Stimulated activated CD4-positive, alpha-beta T cell treated with anti-CD3 and anti-CD28 coated beads, Interleukin-1b, Interleukin-23, amount 100 ng/mL, for 24 hours (primary cell): ENCODE measurements around the gene GLB1L2.
"Not testable (repeated sequence)": the region's sequence is repeated elsewhere in the genome, so short reads cannot be mapped to it uniquely, and the experiment has no call there.

ENCODE experiments used
- DNase-seq, 4 experiments: peaks; one replicate each; pipeline ENCODE4 v3.0.0-alpha.2; 2020; ENCODE audit warnings: low read depth in 4 of 4, low spot score in 1 of 4

GLB1L2 gene, protein sequence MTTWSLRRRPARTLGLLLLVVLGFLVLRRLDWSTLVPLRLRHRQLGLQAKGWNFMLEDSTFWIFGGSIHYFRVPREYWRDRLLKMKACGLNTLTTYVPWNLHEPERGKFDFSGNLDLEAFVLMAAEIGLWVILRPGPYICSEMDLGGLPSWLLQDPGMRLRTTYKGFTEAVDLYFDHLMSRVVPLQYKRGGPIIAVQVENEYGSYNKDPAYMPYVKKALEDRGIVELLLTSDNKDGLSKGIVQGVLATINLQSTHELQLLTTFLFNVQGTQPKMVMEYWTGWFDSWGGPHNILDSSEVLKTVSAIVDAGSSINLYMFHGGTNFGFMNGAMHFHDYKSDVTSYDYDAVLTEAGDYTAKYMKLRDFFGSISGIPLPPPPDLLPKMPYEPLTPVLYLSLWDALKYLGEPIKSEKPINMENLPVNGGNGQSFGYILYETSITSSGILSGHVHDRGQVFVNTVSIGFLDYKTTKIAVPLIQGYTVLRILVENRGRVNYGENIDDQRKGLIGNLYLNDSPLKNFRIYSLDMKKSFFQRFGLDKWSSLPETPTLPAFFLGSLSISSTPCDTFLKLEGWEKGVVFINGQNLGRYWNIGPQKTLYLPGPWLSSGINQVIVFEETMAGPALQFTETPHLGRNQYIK

DNA sequence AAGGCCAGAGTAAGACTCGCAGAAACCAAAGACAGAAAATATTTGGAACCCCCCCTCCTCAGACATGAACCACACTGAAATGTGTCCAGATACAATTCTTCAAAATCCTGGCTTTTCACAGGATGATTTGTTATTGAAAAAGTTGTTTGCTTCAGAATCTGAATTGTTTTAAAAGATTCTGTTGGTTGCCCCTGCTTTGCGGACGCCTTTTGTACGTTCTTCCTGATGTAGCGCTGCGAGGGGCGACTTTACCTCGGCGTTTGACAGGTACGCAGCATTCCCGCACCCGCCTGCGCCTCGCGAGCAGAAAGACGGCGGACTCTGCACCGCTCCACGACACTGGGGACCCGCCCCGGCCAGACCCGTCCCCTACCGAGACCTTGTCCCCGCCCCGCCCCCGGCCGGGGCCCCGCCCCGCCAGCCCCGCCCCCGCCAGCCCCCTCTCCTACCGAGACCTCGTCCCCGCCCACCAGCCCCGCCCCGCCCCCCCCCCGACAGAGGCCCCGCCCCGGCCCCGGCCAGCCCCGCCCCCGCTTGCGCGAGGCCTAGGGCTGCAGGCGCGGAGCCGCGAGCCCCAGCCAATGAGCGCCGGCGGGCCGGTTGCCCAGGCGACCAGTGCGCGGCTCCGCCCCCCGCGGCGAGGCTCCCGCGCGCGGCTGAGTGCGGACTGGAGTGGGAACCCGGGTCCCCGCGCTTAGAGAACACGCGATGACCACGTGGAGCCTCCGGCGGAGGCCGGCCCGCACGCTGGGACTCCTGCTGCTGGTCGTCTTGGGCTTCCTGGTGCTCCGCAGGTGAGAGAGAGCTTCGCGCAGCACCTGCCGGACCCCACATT lies at the start of gene GLB1L2:
GLB1L2 (plus strand) TSS at position 635 of the 835 bp plus-strand sequence; CDS start at position 709, 74 bp downstream.
- peak; percentile 46 to 68 (median 67) for DNase-seq

DNA sequence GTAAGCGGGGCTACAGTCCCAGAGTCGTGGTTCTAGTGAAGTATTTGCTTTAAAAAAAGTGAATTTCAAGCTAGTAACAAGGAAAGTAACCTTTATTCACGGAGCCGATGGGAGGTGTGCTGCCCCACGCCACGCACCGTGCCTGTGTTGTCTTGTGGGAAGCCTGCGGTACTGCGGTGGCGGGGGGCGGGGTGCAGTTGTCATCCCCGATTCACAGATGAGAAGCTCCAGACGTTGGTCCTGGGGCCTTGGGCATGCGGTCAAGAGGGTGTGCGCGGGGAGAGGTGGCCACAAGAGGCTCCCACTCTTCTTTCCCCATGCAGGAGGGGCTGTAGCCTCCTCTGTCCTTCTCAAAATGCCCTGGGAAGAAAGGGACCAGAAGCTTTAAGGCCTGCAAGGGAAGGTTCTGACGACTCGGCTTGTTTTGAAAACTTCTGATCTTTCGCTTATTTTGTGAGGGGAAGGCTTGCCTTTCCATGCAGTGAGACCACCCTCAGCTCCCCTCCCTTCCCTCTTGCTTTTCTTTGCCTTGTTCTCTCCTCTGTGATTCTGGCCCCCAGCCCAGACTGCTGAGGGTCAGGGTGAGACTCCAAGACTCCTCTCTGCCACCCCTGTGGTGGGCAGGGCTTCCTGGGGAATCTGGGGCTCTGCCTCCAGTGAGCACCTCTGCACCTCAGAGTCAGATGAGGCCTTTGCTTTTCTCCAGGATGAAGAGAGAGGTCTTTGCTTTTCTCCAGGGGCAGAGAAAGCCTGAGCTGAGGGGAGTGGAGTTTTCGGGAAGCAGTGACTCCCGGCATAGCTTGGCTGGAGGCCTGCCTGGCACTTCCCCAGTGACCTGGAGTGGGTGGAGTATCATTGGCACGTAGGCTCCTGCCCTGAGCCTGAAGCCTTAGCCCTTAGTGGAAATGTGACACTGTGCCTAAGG lies 49.4 kb upstream of the GLB1L2 start:
- DNase-seq, result no peak

DNA sequence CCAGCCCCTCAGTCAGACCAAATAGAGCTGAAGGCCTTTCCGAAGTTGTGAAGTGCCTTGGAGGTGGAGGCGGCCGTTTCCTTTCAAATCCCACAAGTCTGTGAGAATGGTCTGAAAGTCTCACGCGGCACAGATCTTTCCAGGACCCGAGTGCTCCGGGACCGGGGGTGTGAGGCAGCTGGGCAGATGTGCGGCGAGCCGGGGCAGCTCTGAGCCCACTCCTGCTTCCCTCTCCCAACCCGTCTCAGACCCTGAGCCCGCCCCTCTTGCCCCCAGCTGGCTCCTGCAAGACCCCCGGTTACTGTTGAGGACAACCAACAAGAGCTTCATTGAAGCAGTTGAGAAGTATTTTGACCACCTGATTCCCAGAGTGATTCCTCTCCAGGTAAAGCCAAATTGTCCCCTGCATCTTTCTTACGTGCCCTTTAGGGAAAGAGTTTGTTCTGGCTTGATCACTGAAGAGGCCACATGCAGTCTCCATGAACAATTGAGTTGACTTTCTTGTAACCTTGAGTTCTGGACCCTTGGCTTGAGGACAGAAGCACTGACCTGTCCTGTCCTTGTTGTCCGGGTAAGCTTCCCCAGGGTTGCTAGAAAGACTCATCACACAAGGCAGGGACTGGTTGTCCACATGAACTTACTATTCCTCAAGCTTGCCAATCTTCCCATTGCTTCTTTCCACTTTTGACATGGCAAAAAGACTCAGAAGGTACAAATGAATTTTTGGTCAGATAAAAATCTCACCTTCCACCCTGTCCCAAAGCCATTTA lies 48.1 kb upstream of the GLB1L2 start:
- no peak for DNase-seq

DNA sequence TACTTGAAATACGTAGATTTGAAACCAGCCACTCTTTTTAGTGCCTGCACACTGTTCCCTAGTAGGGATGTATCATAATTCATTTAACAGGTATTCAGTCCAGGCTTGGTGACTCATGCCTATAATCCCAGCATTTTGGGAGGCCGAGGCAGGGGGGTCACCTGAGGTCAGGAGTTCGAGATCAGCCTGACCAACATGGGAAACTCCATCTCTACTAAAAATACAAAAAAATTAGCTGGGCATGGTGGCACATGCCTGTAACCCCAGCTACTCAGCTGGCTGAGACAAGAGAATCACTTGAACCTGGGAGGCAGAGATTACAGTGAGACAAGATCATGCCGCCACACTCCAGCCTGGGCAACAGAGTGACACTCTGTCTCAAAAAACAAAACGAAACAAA lies 47.4 kb upstream of the GLB1L2 start:
- not testable (repeated sequence) for DNase-seq

DNA sequence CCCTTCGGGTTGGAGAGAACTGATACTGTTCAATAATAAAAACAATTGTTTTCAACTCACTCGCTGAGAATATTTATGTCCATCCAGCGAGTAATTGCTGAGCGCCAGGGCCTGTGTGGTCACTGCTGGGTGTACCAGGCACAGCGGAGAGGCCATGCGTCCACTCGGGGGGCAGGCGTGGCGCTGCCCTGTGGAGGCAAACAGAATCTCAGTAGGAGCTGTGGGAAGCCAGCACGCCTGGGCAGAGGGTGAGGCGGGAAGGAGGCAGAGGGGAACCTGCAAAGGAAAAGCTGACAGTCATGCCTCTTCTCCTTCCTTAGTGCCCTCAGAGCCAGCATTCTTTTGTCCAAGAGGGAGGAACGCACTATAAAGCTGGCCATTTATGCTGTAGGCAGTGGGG lies 44.2 kb upstream of the GLB1L2 start:
- DNase-seq, result no peak

DNA sequence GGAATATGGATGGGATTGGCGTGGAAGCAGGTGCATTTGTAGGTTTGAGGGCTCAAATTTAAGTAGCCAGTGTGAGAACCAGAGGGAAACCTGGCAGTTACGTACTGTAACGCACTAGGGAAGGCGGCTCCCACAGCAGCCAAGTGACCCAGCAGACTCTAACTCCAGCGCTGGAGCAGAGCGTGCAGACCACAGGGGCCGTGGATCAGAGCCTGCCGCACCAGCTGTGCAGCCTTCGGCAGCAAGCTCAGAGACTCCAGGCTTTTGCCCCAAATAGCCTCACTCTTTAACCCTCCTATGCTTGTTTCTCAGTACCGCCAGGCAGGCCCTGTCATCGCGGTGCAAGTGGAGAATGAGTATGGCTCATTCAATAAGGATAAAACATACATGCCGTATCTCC lies 43.3 kb upstream of the GLB1L2 start:
- no peak for DNase-seq

DNA sequence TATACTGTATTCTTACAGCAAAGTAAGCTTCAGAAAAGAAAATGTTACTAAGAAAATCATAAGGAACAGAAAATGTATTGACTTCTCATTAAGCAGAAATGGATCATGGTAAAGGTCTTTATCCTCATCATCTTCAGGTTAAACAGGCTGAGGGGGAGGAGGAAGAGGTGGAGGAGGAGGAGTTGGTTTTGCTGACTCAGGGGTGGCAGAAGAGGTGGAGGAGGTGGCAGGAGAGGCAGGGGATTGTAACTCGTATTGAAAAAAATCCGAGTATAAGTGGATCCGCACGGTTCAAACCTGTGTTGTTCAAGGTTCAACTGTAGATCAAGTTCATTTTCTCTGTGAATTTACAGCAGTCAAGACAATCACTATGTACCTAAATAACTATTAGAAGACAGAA lies 42.6 kb upstream of the GLB1L2 start:
- no peak for DNase-seq

DNA sequence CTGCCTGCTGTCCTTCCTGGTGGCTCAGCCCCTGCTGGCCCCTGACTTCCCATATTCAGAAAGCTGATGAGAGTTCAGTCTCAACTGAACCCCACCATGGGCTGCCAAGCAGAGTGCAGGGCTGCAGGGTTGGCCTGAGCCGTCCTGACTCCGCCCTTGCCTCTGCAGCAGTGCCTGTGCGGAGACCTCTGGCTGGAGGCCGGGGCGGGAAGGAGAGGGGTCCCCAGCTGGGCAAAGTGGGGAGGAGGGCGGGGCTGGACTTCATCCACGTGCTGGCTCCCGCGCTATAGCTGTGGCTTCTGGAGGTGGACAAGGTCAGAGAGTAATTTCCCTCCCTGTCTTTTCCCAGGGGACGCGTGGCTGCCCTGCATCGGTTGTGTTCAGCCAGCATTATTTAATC lies 42.0 kb upstream of the GLB1L2 start:
- no peak for DNase-seq

DNA sequence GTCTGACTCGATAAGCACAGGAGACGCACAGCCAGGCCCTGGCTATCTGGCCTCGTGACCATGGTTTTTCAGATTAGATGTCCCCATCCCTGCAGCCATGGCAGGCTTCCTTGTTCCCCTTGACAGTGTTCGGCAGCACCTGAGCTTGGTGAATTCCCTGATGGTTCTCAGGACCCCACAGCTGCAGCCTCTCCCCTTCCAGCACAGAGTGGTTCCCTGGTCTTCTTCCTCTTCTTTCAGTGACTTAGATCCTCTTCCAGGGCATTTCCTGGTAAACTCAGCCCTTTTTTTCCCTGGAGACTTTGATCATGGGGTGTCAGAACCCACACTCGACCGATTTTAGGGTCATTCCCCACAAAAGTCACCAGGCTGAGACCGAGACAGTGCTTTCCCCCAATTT lies 41.1 kb upstream of the GLB1L2 start:
- no peak for DNase-seq

DNA sequence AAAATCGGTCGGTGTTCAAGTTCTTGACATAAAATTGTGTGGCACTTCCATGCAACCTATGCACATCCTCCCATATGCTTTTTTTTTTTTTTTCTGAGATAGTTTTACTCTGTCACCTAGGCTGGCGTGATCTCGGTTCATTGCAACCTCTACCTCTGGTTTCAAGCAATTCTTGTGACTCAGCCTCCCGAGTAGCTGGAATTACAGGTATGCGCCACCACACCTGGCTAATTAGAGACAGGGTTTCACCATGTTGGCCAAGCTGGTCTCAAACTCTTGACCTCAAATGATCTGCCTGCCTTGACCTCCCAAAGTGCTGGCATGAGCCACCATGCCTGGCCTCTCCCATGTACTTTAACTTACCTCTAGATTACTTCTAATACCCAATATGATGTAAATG lies 40.6 kb upstream of the GLB1L2 start:
- DNase-seq, result no peak

DNA sequence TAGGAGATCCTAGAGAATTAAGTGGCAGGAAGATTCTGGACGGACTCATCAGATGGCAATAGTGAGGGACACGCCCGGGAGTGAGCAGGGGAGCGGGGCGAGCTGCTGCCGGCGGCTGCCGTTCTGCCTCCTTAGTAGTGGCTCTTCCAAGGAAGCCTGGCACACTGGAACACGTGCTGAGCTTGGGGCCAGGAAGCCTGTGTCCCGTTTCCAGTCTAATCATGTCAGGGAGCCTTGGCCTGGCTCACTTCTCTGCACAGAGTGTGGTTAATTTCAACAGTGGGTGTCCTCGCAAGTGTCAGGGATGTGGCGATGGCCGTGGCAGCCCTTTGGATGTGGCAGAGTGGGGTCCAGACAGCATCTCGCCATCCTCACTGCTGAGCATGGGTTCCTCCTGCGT lies 39.1 kb upstream of the GLB1L2 start:
- no peak for DNase-seq

DNA sequence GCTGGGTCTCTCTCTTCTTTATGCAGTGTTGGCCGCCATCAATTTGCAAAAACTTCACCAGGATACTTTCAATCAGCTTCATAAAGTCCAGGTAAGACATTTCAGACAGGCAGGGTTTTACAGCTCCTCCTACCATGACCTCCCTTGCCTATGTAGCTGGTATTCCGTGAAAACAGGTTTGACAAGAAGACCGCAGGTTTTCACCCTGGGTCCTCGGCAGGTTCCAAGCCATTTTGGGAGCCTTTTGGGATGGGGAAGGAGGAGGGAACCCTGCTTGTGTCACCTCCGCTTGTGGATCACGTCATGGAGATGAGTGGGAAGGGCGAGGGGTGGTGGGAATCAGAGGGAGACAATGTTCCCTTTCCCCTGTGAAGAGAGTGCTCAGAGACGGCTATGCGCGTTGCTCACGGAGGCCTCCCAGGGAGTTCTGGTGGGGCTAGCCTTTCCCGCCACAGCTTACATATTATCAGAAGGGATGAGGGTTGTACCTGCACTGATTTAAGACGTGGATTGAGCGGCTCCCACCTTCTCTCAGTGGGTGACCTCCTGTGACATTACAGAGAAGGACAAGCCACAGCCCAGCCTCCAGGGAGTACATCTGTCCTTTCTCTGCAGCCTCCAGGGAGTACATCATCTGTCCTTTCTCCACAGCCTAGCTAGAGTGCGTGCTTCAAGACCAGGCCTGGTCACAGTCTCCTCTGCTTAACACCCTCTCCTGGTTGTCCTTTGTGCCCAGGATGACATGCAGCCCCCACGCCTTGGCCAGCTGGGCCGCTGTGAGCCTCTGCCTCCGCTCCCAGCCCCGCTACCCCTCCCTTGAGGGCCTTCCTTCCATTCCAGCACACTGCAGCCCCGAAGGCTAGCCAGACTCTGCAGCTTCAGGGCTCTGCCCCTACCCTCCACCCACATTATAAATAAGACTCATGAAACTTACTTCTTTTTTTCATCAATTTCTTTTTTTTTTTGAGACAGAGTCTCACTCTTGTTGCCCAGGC lies 38.4 kb upstream of the GLB1L2 start:
- no peak for DNase-seq

DNA sequence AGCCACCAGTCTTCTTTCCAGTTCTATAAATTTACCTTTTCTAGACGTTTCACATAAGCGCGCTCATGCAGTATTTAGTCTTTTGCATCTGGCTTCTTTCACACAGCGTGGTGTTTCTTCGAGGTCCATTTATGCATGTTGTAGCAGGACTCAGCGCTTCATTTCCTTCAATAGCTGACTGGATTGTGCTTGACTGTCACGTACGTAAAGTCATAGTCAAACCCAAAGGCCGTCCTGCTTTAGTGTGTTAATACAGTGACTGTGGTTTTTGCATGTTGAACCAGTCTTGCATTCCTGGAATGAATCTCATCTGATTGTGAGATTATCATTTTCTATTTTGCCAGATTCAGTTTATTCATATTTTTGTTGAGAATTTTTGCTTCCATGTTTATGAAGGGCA lies 37.1 kb upstream of the GLB1L2 start:
- DNase-seq, result no peak

DNA sequence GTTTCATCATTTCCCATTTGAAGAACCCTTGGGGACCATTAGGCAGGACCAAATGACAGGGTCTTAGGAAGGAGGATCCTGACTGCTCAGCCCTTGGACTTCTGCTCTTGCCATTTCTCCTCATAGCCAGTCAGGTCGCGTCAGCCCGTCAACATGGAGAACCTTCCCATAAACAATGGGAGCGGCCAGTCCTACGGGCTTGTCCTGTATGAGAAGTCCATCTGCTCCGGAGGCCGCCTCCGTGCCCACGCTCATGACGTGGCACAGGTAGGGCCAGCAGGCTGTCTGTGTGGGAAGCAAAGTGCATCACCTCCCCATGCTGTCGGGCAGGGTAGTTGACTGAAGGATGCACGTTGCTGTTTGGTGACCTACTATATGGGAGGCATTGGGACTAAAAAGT lies 19.6 kb upstream of the GLB1L2 start:
- DNase-seq, result no peak

DNA sequence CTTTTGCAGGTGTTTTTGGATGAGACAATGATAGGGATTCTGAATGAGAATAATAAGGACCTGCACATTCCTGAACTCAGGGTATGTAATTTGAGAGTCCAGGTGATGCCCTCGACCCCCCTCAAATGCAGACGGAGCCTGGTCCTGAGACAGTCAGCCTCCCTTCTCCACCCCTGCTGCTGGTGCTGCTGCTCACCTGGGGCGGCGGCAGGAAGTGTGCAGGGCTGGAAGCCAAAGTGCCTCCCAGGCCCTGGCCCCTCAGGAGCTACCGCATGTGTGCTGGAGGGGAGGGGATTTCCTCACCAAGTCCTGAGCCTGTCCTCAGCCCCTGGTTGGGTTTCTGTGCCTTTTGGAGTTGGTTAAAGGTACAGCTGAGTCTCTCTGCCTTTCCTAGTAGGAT lies 19.0 kb upstream of the GLB1L2 start:
- DNase-seq, result no peak

DNA sequence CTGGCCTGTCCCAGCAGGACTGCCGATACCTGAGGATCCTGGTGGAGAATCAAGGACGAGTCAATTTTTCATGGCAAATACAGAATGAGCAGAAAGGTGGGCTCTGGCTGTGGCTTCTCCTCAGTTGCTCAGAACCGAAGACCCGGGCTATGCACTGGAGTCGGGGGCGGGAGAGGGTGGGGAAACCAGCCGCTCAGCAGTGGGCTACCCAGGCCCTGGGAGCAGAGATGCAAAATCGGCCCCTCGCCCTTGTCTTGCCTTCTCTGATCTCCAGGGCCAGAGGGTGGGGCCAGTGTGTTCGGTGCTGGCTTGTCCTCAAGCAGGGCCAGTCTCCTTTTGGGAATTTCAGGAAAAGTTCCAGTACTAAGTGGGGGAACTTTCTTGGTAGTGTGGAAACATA lies 18.4 kb upstream of the GLB1L2 start:
- DNase-seq, result no peak

DNA sequence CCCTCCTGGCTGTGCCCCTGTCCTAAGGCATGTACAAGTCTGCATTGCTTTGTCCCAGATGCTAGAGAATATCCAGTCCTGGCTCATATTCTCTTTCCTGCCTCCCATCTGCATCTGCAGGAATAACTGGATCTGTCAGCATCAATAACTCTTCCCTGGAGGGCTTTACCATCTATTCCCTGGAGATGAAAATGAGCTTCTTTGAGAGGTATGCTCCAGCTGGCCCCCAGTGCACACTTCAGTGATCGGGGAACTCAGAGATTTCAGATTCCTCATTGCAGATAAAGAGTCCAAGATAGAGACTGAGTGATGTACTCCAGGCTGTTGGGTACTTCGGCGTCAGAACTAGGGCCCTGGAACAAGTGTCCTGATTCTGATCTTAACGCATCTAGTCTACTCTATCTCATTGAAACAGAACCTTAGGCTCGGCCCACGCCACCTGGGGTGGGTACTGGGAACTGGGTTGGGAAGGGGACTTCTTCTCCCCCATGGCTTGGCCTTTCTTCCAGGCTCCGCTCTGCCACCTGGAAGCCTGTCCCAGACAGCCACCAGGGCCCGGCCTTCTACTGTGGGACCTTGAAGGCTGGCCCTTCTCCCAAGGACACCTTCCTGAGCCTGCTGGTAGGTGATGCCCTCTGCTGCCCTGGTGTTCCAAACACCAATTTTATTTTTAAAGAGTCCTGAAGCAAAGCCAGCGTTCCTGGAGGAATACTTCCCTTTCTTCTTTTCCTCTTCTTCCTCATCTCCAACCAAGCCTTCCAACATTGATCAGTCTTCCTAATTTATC lies 17.8 kb upstream of the GLB1L2 start:
- DNase-seq, result no peak

DNA sequence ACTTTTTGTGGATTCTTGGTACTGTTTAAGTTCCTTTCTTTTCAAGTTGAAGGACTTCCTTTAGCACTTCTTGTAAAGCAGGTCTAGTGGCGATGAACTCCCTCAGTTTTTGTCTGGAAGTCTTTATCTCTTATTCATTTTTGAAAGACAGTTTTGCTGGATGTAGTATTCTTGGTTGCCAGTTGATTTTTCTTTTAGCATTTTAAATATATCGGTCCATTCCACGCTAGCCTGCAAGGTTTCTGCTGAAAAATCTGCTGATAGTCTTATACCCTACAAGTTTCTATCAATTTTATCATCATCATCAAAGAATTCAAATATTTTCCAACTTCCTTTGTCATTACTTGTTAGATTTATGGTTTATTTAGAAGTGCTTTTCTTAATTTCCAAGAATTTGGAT lies 14.7 kb upstream of the GLB1L2 start:
- no peak for DNase-seq
